ENCODE measurements around the gene RGL2.
A peak's percentile ranks its signal among the peaks of the same experiment; 100 is the strongest.
"Not testable (repeated sequence)": the region's sequence is repeated elsewhere in the genome, so short reads cannot be mapped to it uniquely, and the experiment has no call there.

Gene RGL2

DNA sequence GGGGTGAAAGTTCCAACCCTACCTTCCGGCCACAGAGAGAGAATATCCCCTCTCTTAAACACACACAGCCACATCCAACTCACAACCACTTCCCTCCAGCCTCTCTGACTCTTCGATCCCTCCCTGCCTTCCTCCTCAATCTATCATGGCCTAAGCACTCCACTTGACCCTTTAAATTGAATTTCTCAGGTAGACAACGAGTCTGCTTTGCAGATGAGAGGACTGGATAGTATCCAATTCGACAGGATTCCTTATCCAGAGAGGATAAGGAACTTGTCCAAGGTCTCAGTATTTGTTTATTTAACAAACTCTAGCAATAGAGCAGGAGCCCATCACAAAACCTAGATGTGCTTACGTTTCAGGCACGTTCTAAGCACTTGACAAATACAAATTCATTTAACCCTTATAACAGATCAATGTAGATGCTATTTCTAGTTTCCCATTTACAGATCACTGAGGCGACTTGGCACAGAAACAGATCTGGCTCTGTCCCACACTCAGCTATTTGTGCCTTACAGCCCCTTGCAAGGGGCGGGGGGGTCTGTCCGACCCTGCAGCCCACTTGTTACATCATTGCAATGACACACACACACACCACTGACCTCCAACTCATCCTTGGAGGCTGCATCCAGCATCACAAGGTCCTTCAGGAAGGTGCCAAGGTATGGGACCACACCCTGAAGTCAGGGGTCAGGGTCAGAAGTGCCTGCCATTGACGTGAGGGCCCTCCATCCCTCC, 4.5 kb downstream of the RGL2 start:
- no peak for DNase-seq (ENCODE audit: low read depth, low spot score)

DNA sequence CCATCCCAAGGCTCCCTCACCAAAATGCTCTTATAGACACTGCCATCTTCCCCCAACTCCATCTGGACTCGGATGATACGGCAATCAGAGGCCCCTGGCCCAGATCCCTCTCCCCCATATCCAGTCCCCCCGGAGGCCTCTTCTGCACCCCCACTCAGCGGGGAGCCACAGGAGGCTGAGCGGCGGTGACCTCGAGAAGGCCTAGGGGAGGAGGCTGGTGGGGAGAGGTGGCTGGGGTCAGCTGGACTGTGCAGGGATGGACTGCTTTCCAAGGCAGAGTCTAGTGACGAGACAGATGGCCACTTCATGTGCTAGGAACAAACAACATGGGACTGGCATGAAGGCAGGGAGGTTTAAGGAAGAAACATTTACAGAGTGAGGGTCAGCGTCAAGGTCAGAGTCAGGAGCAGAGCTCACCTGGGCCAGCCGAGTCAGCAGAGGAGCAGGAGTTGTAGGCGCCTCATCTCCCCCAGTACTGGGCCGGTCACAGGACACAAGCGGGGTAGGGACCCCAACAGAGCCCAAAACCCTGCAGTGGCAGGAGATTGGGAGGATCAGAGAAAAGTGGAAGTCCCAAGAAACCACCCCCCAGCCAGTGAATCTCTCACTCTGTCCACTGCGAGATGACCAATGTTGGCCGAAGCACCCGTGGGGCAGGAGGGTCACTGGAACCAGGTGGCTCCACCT, 5.6 kb downstream of the RGL2 start:
- no peak for DNase-seq (ENCODE audit: low read depth, low spot score)

GRCh38 chr6:33290459-33290858, 8.3 kb downstream of the RGL2 start:
- no peak for DNase-seq (ENCODE audit: low read depth, low spot score)

GRCh38 chr6:33289784-33290315, 8.9 kb downstream of the RGL2 start:
- DNase-seq (ENCODE audit: low read depth, low spot score): no peak

- DNase-seq (ENCODE audit: low read depth, low spot score): peak; percentile 65
Measured at GRCh38 chr6:33288921-33289783, 9.6 kb downstream of the RGL2 start, which contains the start of the genes PFDN6 and WDR46. PFDN6 (plus strand) TSS chr6:33289601; CDS start chr6:33289857, 256 bp downstream. WDR46 (minus strand) TSS chr6:33289239; CDS start chr6:33289170, 69 bp downstream.

DNA sequence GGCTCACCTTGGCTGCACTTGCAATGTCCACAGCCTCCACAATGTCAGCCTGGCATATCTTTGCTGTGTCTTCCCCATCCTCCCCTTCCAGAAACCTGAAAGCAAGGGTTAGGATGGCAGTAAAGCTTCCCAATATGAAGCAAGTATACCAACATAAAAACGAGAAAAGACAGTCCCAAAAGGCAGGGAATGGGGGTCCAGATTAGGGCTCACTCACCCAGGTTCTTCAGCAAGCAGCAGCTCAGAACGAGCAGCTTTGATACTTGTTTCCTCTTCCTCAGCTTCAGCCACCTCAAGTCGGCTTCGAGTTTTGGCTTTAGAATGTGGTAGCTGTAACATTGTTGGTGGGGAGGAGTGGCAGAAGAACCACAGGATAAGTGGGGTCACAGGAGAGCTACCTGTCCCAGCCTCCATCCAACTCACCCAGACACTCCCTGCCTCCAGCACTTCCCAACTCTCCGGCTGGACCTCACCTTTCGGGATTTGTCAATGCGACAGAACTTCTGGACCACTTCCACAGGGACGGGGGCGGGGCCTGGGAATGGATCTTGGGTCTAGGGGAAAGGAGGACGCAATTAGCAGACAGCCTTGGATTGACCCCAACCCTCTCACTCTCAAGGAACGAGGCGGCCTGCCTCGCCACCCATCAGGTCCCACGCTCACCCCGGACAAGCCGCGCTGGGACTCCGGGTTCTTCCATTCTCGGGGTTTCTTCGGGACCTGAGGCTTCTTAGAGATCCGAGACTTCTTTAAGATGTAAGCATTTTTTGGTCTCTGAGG, 10.4 kb downstream of the RGL2 start:
- DNase-seq (ENCODE audit: low read depth, low spot score): no peak

- DNase-seq (ENCODE audit: low read depth, low spot score): no peak
Measured at GRCh38 chr6:33286946-33287914, 11.5 kb downstream of the RGL2 start.

GRCh38 chr6:33285214-33285613, 13.5 kb downstream of the RGL2 start:
- not testable (repeated sequence) for DNase-seq (ENCODE audit: low read depth, low spot score)

DNA sequence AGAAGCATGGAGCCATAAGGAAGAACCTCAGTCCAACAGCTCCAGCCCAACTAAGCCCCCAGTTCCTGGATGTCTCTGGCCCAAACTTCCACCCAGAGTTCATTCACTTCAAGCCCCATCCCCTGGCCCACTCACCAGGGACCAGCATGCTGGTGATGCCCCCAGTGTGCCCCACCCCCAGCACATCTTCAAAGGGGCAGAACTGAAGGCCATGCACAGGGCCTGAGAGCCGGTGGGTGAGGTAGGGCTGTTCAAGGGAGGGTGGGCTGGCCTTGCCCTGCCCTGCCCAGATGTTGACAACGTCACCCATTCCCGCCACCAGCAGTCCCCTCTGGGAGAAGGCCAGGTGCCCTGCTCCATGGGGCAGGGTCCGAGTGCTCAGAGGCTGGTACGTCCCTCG, 18.2 kb downstream of the RGL2 start:
- DNase-seq (ENCODE audit: low read depth, low spot score): no peak

DNA sequence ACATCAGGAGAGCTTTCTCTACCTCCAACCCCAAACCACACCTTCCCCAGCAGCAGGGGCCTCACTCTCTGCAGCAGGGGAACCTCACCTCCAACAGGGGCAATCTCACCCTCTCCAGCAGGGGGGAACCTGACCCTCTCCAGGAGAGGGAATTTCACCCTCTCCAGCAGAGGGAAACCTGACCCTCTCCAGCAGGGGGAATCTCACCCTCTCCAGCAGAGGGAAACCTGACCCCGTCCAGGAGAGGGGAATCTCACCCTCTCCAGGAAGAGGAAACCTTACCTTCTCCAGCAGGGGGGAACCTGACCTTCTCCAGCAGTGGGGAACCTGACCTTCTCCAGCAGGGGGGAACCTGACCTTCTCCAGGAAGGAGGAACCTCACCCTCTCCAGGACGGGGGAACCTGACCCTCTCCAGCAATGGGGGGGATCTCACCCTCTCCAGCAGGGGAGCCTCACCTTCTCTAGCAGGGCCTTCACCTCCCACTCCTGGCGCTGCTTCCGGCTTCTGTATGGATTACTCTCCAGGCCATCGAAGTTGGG, 18.7 kb downstream of the RGL2 start:
- no peak for DNase-seq (ENCODE audit: low read depth, low spot score)

DNA sequence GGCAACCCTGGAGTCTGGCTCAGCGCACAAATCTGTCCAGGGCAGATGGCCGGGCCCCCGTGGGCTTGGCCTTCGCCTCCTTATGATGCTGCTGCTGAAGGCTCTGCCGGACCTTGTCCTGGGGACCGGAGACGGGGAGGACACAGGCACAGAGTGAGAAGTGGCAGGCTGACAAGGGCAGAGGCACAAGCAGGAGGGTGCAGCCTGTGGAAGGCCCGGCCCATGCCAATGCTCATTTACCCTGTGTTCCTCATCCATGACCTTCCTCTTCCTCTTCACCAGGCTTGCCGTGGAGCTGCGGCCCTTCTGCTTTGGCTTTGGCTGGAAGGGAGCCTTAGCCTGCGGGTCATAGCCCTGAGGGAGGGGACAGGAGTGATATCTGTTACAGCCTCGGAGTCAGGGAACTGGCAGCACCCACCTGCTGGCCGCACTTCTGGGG, 19.5 kb downstream of the RGL2 start:
- no peak for DNase-seq (ENCODE audit: low read depth, low spot score)

GRCh38 chr6:33278810-33279209, 19.9 kb downstream of the RGL2 start:
- DNase-seq (ENCODE audit: low read depth, low spot score): no peak

GRCh38 chr6:33278392-33278741, 20.4 kb downstream of the RGL2 start:
- no peak for DNase-seq (ENCODE audit: low read depth, low spot score)

GRCh38 chr6:33277663-33278391, 20.9 kb downstream of the RGL2 start:
- DNase-seq (ENCODE audit: low read depth, low spot score): no peak

- DNase-seq (ENCODE audit: low read depth, low spot score): peak; percentile 41
Measured at GRCh38 chr6:33276864-33277662, 21.7 kb downstream of the RGL2 start, which contains the start of gene B3GALT4. B3GALT4 (plus strand) TSS chr6:33277123; CDS start chr6:33277420, 297 bp downstream.

DNA sequence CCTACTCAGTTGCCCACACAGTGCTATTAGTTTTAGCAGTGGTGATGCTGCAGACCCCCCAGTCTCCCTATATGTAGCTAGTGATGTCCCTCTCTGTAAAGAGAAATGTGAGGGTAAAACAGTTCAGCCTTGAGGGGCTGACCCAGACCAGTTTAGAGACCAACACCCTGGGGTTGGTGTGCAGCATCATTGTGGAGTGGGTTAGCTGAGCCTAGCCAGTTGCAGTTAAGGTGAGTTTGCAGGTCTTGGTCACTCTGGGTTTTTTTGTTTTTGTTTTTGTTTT, 22.2 kb downstream of the RGL2 start:
- no peak for DNase-seq (ENCODE audit: low read depth, low spot score)

- DNase-seq (ENCODE audit: low read depth, low spot score): not testable (repeated sequence)
Measured at GRCh38 chr6:33275795-33276580, 22.8 kb downstream of the RGL2 start.
